Erythroblast (primary cell): ENCODE measurements around the gene TGFA.

Experiments
- GATA1 ChIP-seq: IDR thresholded peaks from 2 replicates; pipeline ENCODE4 v1.6.1; 2011; ENCODE audit warnings: low read depth, mild to moderate bottlenecking, control low read depth, low read length, moderate library complexity
- POLR2A ChIP-seq: IDR thresholded peaks from 2 replicates; pipeline ENCODE4 v1.6.1; 2011; ENCODE audit warnings: mild to moderate bottlenecking, low read length

DNA sequence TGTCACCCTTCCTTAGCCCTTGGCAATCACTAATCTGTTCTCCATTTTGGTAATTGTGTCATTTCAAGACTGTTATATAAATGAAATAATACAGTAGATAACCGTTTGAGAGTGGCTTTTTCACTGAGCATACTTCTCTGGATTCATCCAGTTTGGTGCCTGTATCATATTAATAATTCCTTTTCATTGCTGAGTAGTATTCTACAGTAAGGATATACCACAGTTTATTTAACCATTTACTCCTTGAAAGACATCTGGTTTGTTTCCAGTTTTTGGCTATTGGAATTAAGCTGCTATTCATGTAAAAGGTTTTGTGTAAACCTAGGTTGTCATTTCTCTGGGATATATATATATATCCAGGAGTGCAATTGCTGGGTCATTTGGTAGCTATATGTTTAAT is 44.6 kb upstream of the TGFA start:
- TF ChIP-seq GATA1 (no peak), POLR2A (no peak)
